GM18508 (cell line): ENCODE data around the gene COBL.

Source experiments
- ATAC-seq: cut with Tn5 transposase; IDR thresholded peaks from one replicate; pipeline ENCODE4 v1.9.1; 2021; ENCODE audit warnings: moderate number of reproducible peaks; ENCODE audit not compliant: insufficient read depth, unreplicated experiment

COBL gene

GRCh38 chr7:51134013-51134441, 182.6 kb downstream of the COBL start:
- no peak for ATAC-seq

- ATAC-seq, result no peak
Measured at GRCh38 chr7:51132661-51133060, 183.9 kb downstream of the COBL start.

- ATAC-seq, result no peak
Measured at GRCh38 chr7:51129527-51130472, 186.8 kb downstream of the COBL start.

- no peak for ATAC-seq
Measured at GRCh38 chr7:51128545-51129435, 187.8 kb downstream of the COBL start.

GRCh38 chr7:51127618-51127904, 189.0 kb downstream of the COBL start:
- no peak for ATAC-seq

- no peak for ATAC-seq
Measured at GRCh38 chr7:51126813-51127617, 189.6 kb downstream of the COBL start.

GRCh38 chr7:51126324-51126723, 190.3 kb downstream of the COBL start:
- ATAC-seq, result no peak

- no peak for ATAC-seq
Measured at GRCh38 chr7:51124321-51124720, 192.3 kb downstream of the COBL start.

GRCh38 chr7:51123322-51124019, 193.1 kb downstream of the COBL start:
- ATAC-seq, result no peak

GRCh38 chr7:51121931-51122425, 194.6 kb downstream of the COBL start:
- ATAC-seq, result no peak

GRCh38 chr7:51121036-51121790, 195.4 kb downstream of the COBL start:
- ATAC-seq, result no peak

GRCh38 chr7:51118628-51119027, 198.0 kb downstream of the COBL start:
- no peak for ATAC-seq

- no peak for ATAC-seq
Measured at GRCh38 chr7:51114501-51114900, 202.1 kb downstream of the COBL start.

- ATAC-seq, result no peak
Measured at GRCh38 chr7:51113962-51114361, 202.6 kb downstream of the COBL start.

- ATAC-seq, result no peak
Measured at GRCh38 chr7:51113560-51113959, 203.0 kb downstream of the COBL start.

GRCh38 chr7:51111241-51111940, 205.2 kb downstream of the COBL start:
- no peak for ATAC-seq

GRCh38 chr7:51108134-51108533, 208.5 kb downstream of the COBL start:
- no peak for ATAC-seq

GRCh38 chr7:51104278-51104677, 212.3 kb downstream of the COBL start:
- no peak for ATAC-seq
